HK-2 (cell line): Measurements from ENCODE around the gene ACP6.
"Not testable (repeated sequence)": the region's sequence is repeated elsewhere in the genome, so short reads cannot be mapped to it uniquely, and the experiment has no call there.

ENCODE experiments used
- DNase-seq: peaks from one replicate; pipeline ENCODE4 v3.0.0-alpha.2; 2018; ENCODE audit not compliant: unreplicated experiment

ACP6 gene

GRCh38 chr1:147620543-147620942 is 49.8 kb downstream of the ACP6 start:
- no peak for DNase-seq

- DNase-seq = no peak
Observed at GRCh38 chr1:147619741-147620140, 50.6 kb downstream of the ACP6 start.

- no peak for DNase-seq
Observed at GRCh38 chr1:147618771-147619170, 51.6 kb downstream of the ACP6 start.

GRCh38 chr1:147618077-147618569 is 52.2 kb downstream of the ACP6 start:
- no peak for DNase-seq

GRCh38 chr1:147614966-147615365 is 55.4 kb downstream of the ACP6 start:
- DNase-seq = not testable (repeated sequence)

GRCh38 chr1:147613506-147613905 is 56.8 kb downstream of the ACP6 start:
- no peak for DNase-seq

- DNase-seq = no peak
Observed at GRCh38 chr1:147612366-147612765, 58.0 kb downstream of the ACP6 start.

- no peak for DNase-seq
Observed at GRCh38 chr1:147611586-147611985, 58.7 kb downstream of the ACP6 start.

GRCh38 chr1:147611021-147611426 is 59.3 kb downstream of the ACP6 start:
- DNase-seq = no peak

- no peak for DNase-seq
Observed at GRCh38 chr1:147609358-147609757, 61.0 kb downstream of the ACP6 start.

GRCh38 chr1:147608596-147608995 is 61.7 kb downstream of the ACP6 start:
- DNase-seq = no peak

- DNase-seq = no peak
Observed at GRCh38 chr1:147605591-147605990, 64.7 kb downstream of the ACP6 start.

- DNase-seq = no peak
Observed at GRCh38 chr1:147603986-147604385, 66.3 kb downstream of the ACP6 start.

GRCh38 chr1:147600119-147601111 is 69.9 kb downstream of the ACP6 start:
- DNase-seq = peak; percentile 58

GRCh38 chr1:147599362-147600118 is 70.8 kb downstream of the ACP6 start:
- DNase-seq = peak; percentile 98

- no peak for DNase-seq
Observed at GRCh38 chr1:147598621-147599361, 71.5 kb downstream of the ACP6 start.

GRCh38 chr1:147597010-147597409 is 73.3 kb downstream of the ACP6 start:
- no peak for DNase-seq
